ENCODE measurements around the gene C16orf92.
A peak's percentile ranks its signal among the peaks of the same experiment; 100 is the strongest.

C16orf92 gene

DNA sequence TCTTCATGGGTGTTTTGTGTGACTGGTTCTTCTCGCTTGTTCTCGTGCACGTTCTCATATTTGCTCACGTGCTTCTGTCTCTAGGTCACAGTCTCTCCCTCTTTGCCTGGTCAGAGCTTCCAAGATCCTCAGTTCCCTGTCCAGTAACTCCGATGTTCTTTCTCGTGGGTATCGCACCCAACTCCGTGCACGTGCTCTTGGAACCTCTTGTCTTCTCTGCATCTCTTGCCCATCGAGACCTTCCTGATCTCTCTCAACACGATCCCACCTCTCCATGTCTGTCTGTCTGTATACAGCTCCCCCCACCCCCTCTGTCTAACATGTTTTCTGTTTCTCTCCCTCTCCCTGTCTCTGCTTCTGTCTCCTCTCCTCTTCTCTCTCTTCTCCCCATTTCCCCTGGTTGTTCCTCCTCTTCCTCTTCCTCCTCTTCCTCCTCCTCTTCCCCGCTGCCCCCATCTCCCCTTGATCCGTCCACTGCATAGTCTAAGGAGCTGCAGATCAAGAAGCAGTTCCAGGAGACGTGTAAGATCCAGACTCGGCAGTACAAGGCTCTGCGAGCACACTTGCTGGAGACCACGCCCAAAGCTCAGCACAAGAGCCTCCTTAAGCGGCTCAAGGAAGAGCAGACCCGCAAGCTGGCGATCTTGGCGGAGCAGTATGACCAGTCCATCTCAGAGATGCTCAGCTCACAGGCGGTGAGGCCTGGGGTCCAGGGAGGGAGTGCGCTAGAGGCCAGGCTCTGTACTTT, 33.7 kb upstream of the C16orf92 start:
- DNase-seq (ENCODE audit: low spot score) = no peak

GRCh38 chr16:29990034-29990433, 33.0 kb upstream of the C16orf92 start:
- DNase-seq (ENCODE audit: low spot score) = no peak

GRCh38 chr16:29990883-29991570, 32.0 kb upstream of the C16orf92 start:
- DNase-seq (ENCODE audit: low spot score) = no peak

DNA sequence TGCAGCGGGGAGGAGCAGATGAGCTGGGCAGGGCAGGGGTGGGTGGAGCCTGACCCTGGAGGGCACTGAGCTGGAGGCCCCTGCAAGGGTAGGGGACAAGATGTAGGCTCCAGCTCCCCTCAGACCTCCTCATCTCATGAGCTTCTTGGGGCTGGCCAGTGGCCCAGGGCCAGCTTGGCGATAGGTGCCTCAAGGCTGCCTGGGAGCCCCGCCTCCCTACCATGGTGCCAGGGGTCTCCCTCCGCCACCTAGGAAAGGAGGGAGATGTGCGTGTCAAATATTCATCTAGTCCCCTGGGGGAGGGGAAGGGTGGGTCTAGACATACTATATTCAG, 31.5 kb upstream of the C16orf92 start:
- no peak for DNase-seq (ENCODE audit: low spot score)

- no peak for DNase-seq (ENCODE audit: low spot score)
These were observed 30.5 kb upstream of the C16orf92 start for GRCh38 chr16:29992344-29992967.

DNA sequence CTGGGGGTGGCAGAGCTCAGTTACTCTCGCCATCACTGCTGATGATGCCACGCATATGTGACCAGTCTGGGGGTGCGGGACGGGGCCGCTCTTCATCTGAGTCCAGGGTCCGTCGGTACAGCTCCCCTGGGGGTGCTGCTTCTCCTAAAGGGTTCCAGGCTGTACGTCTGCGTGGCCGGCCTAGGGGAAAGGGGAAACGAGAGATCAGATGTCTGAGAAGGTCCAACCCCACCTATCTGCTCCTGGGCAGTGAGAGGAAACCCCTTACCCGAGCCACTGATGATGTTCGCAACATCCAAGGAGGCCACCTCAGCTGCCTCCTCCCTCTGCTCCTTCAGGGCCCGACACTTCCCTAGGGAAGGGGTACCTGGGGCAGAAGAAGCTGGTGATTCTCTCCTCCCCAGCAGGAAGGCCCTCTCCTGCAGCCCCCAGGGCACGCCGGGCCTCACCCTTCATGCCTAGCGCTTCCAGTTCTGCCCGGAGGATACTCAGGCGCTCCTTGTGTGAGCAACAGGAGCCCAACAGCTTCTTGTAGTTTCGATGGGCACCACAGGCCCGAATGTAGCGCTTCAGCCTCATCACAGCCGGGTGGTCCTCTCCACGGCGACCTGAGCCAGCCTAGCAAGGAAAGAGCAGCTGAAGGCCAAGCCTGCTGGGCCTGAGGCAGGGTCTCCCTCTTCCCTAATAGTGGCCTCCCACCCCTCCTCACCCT, 29.7 kb upstream of the C16orf92 start:
- DNase-seq (ENCODE audit: low spot score) = no peak

DNA sequence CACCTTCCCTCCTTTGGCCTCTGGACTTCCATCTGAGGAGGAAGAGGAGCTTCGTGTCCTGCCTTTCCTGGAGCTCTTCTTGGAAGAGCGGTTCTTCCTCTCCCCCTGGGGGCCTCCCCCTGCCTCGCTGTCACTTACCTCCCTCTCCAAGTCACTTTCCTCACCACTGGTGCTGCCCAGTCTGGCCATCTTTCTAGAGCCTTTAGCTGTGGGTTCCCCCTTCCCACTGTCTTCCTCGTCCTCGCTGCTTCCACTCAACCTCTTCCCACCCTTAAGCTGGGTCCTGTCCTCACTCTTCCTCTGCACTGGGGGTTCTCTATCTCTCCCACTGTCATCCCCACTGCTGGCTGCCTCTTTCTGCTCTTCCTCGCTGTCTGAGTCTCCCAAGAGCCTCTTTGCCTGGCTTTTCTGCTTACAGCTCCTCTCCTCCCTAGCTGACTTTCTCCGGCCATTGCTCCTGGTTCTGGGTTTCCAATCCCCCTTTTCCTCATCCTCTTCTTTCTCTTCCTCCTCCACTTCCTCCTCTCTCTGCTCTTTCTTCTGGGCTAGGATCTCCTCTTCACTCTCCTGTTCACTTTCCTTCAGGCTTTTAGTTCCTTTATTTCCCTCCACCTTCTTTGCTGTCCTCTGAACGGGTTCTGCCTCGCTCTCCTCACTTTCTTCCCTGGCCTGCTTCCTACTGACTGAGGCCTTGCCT, 28.9 kb upstream of the C16orf92 start:
- DNase-seq (ENCODE audit: low spot score) = no peak

DNA sequence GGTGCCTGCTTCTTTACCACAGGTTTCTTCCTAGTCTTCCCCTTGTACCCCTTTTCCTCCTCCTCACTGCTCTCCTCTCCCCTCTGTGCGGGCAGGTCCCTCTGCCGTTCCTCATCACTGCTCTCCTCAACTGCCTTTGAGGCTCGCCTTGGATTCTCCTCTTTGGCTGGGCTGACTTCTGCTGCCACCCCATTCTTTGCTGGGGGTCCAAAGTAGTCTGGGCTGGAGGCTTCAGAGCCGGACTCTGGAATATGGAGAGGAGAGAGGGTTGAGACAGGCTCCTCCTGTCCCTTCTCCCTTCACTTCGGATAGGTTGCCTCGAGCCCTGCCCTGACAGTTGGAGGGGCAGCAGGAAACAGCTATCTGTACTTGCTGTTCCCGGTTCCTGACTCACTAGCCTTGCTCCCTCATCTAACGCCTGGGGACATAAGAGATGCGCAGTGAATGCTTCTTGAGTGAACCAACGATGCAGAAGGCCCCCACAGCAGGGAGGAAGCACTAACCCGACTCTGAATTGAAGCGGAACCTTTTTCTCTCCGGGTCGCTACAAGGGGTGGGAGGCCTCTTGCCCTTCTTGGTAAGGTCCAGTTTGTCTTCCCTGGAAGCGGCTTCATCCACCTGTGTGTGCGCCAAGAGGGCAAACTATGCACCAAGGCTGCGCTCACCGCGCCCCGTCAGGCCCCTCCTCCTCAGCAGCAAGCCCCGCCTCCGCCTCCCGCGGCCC, 28.2 kb upstream of the C16orf92 start:
- peak; percentile 46 for DNase-seq (ENCODE audit: low spot score)

- peak; percentile 94 for DNase-seq (ENCODE audit: low spot score)
These were observed 27.6 kb upstream of the C16orf92 start, which contains the start of gene HIRIP3 for GRCh38 chr16:29995324-29995910. TSS of gene HIRIP3 (minus strand) at chr16:29995617. CDS start at chr16:29995605, 12 bp downstream.

- peak; percentile 98 for DNase-seq (ENCODE audit: low spot score)
These were observed 26.9 kb upstream of the C16orf92 start, which contains the start of gene INO80E for GRCh38 chr16:29995911-29996765. TSS of gene INO80E (plus strand) at chr16:29996241. CDS start at chr16:29996311, 70 bp downstream.

GRCh38 chr16:29996766-29997250, 26.2 kb upstream of the C16orf92 start:
- DNase-seq (ENCODE audit: low spot score) = no peak

- no peak for DNase-seq (ENCODE audit: low spot score)
These were observed 23.4 kb upstream of the C16orf92 start for GRCh38 chr16:29999605-30000004.

GRCh38 chr16:30000735-30001631, 22.0 kb upstream of the C16orf92 start:
- DNase-seq (ENCODE audit: low spot score) = no peak

DNA sequence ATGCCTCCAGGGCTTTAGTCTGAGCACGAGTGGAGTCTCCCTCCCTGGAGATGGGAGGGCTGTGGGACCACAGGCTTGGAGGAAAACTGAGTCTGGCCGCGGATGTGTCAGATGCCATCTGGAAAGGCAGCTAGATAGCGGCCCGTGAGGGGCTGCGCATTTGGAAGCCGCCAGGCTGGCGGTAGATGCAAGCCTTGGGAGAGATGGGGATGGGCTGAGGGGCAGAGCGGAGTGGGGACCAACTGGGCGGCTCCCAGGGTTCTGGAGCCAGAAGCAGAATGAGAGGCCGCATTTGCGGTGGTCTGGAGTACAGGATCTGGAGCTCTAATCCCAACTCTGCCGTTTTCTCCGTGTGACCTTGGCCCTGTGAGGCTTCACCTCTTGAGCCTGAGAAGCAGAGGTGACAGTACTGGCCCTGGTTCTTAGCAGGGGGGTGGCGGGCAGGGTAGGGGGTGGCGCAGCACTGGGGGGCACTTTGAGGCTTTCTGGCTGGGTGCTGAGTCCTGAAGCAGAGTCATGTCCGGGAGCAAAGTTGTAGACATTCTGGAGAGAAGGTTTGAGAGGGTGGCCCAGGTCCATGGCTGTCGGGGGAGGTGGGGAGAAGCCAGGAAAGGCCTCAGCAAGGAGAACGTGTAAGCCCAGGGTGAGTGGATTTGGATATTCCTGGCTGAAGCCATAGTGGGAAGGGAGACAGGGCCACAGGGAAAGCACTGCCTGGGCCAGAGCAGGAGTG, 20.2 kb upstream of the C16orf92 start:
- no peak for DNase-seq (ENCODE audit: low spot score)

- DNase-seq (ENCODE audit: low spot score) = no peak
These were observed 19.2 kb upstream of the C16orf92 start for GRCh38 chr16:30003670-30004423.

- no peak for DNase-seq (ENCODE audit: low spot score)
These were observed 18.6 kb upstream of the C16orf92 start for GRCh38 chr16:30004424-30004776.

GRCh38 chr16:30004811-30005242, 18.2 kb upstream of the C16orf92 start:
- DNase-seq (ENCODE audit: low spot score) = peak; percentile 44
